Measurements from ENCODE around the gene RABGGTA.

RABGGTA gene, protein sequence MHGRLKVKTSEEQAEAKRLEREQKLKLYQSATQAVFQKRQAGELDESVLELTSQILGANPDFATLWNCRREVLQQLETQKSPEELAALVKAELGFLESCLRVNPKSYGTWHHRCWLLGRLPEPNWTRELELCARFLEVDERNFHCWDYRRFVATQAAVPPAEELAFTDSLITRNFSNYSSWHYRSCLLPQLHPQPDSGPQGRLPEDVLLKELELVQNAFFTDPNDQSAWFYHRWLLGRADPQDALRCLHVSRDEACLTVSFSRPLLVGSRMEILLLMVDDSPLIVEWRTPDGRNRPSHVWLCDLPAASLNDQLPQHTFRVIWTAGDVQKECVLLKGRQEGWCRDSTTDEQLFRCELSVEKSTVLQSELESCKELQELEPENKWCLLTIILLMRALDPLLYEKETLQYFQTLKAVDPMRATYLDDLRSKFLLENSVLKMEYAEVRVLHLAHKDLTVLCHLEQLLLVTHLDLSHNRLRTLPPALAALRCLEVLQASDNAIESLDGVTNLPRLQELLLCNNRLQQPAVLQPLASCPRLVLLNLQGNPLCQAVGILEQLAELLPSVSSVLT

DNA sequence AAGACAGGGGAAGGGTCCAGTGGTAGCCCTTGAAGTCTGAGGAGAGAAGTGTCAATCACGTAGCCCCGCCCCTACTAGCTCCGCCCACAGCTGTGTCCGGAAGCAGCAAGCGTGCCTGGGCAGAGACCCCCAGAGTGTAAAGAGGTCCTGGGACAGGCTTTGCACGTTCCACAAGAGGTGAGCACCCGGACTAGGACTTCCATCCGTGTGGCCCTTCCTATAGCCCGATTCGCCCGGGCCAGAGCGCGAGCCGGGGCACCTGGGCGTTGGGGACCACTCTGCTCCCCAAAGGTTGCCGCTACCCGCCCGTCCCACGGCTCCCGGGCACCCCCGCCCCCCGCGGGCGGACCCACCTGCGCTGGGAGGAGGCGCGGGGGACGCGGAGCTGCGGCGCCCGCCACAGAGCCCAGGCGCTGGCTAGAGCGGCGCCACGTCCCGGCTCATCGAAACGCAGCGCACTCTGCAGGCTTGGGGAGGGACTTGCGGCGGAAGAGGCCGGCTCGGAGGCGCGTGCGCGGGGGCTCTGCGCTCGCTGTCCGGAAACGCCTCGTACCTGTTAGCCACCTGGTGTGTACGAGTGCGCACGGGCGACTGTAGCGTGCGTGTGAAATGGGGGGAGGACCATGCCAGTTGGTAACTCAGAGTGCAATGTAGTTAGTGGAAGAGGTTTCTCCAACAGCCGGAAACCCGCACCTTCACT lies at the start of gene RABGGTA:
Gene RABGGTA, minus strand, starts transcription at position 464 of the 700 bp plus-strand sequence. CDS start 482 bp downstream, outside the sequence.
- DNase-seq (ENCODE audit: low read depth), result peak; percentile 85

DNA sequence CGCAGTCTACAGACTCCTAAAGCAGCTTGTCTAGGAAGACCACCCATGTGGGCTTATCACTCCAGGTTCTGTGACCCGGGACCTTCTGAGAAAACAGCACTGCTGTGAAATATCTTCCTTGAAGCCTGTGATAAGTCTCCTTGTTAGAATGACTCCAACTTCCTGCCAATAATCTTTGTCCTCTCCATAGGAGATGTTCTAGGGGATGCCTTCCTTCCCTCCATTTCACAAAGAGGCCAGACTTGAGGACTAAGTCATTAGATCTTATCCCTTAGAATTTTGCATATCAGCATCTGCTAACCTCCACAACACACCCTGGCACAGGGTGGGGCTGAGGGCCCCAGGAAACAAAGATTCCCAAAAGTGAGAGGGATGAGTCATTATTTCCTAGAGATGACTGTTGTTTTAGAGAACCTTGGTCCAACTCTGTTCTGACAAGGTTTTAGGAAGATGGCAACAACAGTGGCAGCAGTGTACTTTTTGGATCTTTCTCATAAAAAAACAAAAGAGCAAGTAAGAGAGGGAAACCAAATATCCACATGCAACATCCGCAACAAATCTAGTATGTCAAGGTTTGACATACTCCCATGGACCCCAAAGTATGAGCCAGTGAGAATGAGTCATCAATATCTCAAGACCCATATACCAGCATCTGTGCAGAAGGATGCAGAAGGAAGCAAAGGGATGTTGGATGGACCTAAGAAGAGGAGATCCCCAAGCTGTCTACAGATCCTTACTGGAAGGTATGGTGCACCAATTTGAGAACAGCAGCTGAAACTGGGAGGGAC lies 45.9 kb upstream of the RABGGTA start:
- DNase-seq (ENCODE audit: low read depth), result no peak

DNA sequence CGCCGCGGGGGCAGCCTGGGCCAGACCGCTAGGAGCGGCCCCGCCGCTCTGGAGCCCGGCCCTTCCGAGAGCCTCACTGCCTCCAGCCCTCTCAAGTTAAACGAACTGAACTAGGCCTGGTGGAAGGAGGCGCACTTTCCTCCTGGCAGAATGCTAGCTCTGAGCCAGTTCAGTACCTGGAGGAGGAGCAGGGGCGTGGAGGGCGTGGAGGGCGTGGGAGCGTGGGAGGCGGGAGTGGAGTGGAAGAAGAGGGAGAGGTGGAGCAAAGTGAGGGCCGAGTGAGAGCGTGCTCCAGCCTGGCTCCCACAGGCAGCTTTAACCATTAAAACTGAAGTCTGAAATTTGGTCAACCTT lies 45.2 kb upstream of the RABGGTA start:
- DNase-seq (ENCODE audit: low read depth), result no peak

DNA sequence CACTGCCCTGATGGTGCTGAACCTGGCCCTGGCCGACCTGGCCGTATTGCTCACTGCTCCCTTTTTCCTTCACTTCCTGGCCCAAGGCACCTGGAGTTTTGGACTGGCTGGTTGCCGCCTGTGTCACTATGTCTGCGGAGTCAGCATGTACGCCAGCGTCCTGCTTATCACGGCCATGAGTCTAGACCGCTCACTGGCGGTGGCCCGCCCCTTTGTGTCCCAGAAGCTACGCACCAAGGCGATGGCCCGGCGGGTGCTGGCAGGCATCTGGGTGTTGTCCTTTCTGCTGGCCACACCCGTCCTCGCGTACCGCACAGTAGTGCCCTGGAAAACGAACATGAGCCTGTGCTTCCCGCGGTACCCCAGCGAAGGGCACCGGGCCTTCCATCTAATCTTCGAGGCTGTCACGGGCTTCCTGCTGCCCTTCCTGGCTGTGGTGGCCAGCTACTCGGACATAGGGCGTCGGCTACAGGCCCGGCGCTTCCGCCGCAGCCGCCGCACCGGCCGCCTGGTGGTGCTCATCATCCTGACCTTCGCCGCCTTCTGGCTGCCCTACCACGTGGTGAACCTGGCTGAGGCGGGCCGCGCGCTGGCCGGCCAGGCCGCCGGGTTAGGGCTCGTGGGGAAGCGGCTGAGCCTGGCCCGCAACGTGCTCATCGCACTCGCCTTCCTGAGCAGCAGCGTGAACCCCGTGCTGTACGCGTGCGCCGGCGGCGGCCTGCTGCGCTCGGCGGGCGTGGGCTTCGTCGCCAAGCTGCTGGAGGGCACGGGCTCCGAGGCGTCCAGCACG lies 44.6 kb upstream of the RABGGTA start:
- no peak for DNase-seq (ENCODE audit: low read depth)

DNA sequence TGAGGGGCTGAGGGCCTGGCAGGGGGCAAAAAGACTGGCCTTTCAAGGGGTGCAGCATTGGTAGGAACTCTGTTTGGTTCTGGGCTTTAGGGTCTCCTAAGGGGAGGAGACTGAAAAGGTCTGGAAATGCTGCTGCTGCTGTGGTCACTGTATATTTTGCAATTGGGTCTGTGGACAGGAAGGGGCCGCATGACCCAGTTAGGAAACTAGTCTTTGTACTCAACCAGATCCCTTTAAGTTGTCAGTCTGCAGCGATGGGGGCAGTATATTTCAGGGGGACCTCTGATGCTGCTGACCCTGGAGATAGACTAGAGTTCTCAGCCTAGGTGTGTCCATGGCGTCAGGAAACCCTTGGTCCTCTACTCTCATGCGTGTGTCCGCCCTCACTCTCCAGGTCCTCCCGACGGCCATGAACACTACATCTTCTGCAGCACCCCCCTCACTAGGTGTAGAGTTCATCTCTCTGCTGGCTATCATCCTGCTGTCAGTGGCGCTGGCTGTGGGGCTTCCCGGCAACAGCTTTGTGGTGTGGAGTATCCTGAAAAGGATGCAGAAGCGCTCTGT lies 43.9 kb upstream of the RABGGTA start:
- DNase-seq (ENCODE audit: low read depth), result no peak

DNA sequence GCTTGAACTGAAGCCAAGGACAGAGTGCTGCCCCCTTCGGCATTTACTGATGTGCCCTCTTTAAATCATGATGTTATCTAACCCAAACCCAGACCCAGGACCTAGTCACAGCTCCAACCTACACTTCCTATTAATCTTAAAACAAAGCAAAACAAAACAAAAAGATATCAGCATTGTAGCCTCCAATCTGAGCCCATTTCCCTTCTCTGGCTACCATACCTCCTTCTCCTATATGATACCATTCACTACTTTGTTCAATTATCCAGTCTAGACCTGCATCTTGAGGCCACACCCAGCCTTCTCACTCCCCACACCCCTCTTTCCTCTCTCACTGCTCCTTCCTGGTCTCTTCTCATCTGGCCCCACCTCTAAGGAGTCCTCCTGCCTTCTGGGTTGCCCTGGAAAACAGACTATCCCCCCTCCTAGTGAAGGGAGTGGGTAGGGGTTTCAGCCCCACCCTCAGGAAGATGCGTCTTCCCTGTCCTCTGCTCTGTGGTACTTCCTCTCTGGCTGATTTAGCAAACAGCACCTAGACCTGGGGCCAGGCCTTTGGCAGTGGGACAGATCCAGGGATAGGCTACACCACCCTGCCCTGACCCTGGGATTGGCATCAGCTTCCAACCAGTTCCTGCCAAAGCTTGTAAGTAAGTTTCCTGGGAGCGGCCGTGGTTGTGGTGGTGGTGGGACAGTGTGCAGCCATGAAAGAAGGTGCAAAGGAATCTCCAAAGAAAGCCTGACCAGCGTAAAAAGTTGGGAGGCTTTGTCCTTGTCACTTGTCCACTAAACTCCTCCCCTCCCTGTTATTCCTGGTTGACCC lies 43.2 kb upstream of the RABGGTA start:
- no peak for DNase-seq (ENCODE audit: low read depth)

DNA sequence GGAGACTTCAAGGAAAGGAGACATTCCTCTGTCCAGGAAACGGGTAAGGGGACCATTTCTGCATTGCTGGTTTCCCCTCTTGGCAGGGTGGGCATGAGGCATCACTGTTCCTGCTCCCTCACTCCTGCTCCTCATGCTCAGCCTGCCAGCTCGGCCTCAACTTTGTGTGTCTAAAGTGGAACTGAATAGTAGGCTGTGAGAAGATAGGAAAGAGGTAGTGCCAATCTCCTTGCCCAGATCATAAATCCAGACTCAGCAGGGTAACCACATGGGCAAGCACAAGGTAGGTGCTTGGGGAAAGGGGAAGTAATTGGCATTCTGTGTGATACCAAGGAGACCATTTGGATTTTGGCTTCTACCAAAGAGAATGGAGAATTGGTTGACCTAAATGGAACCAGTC lies 42.5 kb upstream of the RABGGTA start:
- DNase-seq (ENCODE audit: low read depth), result no peak

DNA sequence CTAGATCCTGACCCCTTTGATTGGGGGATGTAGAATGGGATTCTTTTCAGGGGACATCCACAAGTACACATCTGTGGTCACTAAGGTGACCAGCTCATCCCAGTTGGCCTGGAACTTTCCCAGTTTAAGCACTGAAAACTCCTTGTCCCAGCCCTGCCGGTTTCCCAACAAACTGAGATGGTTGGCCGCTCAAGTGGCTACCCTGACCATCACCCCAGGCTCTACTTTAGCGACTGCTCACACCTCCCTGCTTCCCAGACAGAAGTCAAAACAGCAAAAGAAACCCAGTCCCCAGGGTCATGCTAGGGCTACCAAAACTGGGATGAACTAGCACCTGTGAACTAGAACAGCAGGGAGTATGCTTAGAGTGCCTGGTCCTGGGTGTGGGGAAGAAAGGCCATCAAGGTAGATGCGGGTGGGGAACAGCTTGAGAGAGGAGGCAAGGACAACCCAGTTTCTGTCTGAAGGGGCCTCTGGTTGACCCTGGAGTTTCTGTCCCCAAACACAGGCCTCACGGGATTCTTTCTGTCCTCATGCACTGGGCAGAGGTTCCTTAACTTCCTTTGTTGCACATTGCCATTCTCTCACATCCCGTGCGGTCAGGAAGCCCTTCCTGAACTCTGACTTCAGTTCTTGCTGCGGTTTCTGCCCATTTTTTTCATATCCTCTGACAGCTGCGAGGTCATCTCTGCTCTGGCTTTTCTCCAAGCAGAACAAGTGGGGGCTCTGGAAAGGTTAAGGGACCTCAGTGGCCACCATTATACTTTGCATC lies 41.5 kb upstream of the RABGGTA start:
- no peak for DNase-seq (ENCODE audit: low read depth)

DNA sequence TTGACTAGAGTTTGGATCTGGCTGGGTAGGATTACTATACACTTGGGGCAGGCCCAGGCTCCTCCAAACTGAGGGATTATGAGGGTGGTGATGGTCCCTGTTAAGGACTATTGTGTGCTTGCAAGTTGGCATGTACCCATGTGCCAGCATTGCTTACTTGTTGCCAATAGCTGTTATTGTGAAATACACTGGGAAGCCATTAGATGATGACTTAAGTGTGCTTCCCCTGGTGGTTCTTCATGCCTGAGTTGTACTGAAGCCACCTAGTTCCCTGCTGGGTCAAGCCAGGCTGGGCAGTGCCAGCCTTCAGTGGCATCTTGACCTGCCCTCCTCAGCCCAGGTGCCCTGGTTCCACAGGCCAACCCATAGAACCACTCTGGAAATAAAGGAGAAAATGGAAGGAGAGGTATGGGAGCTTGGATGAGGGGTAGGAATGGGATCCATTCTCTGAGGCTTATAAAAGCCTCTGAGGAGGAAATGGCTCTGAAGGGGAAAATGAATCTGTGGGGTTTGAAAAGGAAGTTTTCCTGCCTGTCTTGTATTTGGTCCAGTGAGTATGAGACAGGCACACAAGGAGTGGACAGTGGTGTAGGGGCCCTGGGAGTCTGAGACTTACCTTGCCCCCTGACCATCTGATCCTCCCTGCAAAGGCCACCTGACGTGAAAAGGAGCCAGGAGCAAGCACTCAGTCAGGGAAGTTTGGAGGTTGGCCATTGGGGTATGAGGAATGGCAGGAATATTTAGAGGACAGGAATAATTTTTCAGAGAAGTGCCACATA lies 40.6 kb upstream of the RABGGTA start:
- no peak for DNase-seq (ENCODE audit: low read depth)

DNA sequence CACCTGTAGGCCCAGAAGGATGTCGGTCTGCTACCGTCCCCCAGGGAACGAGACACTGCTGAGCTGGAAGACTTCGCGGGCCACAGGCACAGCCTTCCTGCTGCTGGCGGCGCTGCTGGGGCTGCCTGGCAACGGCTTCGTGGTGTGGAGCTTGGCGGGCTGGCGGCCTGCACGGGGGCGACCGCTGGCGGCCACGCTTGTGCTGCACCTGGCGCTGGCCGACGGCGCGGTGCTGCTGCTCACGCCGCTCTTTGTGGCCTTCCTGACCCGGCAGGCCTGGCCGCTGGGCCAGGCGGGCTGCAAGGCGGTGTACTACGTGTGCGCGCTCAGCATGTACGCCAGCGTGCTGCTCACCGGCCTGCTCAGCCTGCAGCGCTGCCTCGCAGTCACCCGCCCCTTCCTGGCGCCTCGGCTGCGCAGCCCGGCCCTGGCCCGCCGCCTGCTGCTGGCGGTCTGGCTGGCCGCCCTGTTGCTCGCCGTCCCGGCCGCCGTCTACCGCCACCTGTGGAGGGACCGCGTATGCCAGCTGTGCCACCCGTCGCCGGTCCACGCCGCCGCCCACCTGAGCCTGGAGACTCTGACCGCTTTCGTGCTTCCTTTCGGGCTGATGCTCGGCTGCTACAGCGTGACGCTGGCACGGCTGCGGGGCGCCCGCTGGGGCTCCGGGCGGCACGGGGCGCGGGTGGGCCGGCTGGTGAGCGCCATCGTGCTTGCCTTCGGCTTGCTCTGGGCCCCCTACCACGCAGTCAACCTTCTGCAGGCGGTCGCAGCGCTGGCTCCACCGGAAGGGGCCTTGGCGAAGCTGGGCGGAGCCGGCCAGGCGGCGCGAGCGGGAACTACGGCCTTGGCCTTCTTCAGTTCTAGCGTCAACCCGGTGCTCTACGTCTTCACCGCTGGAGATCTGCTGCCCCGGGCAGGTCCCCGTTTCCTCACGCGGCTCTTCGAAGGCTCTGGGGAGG lies 39.5 kb upstream of the RABGGTA start, which contains the start of gene LTB4R:
Gene LTB4R, plus strand, starts transcription at position 857 of the 959 bp plus-strand sequence. CDS start 4,150 bp downstream, outside the sequence.
- peak; percentile 51 for DNase-seq (ENCODE audit: low read depth)

DNA sequence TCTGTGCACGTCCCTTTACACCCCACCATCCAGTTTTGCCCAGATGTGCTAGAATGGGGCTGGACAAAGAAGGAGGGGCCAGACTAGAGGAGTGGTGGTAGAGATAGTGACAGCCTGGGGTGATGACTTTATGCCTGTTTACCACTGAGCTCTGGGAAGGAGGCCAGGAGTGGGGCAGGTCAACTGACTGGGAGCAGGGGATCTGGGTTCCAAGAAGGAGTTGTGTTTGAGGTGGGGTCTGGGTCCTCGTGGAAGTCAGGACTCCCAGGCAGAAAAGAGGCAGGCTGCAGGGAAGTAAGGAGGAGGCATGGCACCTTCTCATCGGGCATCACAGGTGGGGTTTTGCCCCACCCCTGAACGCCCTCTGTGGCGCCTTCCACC lies 38.9 kb upstream of the RABGGTA start:
- no peak for DNase-seq (ENCODE audit: low read depth)

DNA sequence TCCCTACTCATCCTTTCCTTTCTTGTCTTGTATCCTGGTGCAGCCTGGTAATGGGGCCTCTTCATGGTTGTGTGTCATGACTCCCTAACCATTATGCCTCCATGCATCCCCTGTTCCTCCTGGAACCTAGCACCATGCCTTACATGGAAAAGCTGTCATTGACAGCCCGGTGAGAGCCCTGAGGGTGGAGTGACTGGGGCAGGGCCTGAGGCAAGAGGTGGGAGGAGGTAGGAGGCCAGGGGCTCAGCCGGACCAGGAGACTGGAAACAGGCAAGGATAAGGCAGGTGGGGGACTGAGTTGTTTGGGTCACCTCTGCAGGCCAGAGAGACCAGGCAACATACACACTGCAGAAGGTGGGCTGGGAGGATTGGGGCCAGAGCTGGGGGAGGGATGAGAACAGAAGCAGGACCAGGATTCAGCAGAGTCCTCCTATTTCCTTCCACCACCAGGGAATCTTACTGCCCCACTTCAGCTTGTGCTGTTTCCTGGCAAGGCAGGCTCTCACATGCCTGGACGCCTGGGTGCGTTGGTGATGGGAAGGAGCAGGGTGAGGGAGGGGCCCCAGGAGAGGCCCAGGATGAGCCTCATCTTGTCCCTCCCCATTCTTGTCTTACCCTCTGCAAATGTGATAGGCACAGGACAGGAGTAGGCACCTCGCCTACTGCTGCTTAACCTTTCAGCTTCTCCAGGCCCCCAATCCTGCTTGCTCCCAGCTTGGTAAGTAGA lies 38.3 kb upstream of the RABGGTA start, which contains the start of gene LTB4R2:
Gene LTB4R2, plus strand, starts transcription at position 603 of the 727 bp plus-strand sequence. CDS start 525 bp downstream, outside the sequence.
- no peak for DNase-seq (ENCODE audit: low read depth)

DNA sequence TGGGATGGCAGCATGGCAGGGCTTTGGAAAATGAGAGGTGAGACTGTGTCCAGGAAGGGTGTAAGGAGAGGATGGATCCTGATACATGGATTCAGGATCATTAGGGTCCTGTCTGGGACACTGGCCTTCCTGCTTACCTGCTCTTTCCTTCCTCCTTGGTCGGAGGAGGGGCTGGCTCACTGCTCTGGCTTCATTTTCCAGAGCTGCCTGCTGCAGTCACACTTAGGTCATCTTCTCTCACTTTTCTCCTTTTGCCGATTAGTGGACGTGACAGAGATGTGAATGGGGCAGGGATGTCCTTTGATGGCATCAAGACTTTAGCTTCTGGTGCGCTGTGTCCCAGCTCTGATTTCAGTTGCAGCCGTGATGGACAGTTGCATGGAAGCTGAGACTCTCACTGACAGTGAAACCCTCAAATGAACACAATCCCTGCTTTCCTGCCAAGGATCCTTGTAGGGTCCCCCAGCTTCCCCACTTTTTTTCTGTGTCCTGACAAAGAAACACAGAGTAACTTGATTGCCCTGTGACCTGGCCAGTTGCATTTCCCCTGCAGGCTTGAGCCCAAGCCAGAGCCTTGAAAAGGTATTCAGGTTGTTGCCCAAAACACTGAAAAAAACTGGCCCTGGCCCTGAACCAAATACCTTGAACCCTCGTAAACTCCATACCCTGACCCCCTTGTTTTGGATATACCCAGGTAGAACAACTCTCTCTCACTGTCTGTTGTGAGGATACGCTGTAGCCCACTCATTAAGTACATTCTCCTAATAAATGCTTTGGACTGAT lies 37.1 kb upstream of the RABGGTA start:
- DNase-seq (ENCODE audit: low read depth), result no peak

DNA sequence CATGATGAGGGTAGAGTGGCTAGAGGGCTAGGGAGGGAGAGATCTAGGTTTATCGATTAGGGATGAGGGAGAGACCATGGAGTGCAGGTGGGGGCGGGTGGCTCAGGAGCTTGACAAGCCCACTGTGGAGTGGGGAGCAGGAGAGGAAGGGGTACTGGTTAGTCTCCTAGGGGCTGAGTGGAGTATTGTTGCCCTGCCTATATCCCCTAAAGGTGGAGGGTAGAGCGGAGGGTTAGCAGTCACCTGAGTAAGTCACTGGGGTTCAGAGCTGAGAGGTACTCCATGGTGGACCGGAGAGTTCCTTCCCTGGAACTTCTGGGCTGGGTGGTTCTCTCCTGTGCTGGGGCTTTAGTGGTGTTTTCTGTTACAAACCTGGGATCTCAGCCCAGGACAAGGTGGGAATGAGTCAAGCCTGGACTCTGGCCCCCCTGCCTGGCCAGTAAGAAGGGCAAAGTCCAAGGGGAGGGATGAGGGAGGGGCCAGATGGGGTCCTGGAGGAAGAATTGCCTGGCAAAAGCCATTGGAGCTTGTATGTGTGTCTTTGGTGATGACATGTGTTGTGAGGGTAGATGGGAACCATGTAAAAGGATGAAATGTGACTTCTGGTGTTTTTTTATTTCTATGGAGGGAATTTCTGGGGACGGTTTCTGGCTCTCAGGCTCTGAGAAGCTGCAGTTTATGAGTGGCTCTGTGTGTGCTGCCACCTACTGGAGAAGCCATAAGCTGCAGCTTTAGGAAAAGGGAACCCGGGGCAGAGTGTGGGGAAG lies 36.4 kb upstream of the RABGGTA start, which contains the start of gene CIDEB:
Gene CIDEB, minus strand, starts transcription at position 403 of the 767 bp plus-strand sequence. Its CDS starts 119 bp downstream, at position 284.
- peak; percentile 37 for DNase-seq (ENCODE audit: low read depth)

DNA sequence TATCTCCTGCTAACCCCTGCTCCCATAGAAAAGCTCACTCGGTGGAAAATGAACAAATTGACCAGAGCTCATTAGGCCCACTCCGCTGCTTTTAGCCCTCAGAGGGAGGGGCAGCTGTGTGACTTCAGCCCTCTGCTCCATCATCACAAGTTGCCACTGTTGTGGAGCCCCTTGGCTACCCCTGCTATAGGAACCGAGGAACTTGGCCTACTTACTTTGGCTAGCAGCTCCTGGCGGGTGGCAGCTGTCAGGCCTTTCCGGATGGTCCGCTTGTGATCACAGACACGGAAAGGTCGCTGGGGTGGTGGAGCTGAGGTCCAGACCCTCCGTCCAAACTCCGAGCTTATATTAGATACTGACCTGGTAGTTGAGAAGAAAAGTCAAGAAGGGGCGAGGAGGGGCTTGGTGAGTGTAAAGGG lies 35.8 kb upstream of the RABGGTA start:
- no peak for DNase-seq (ENCODE audit: low read depth)

All from activated T-helper 9 cell treated with anti-CD3 and anti-CD28 coated beads, Interleukin-2, amount 50 U/mL, for 16 hours (primary cell).